Stimulated activated CD4-positive, alpha-beta T cell treated with anti-CD3 and anti-CD28 coated beads, Interleukin-15, amount 100 ng/mL, for 48 hours (primary cell): ENCODE results near the gene ZNF407.
"Not testable (repeated sequence)": the region's sequence is repeated elsewhere in the genome, so short reads cannot be mapped to it uniquely, and the experiment has no call there.

Source experiments
- DNase-seq, 2 donors: peaks; one replicate each; pipeline ENCODE4 v3.0.0-alpha.2; 2020; ENCODE audit warnings: low read depth in 2 of 2

The ZNF407 gene

DNA sequence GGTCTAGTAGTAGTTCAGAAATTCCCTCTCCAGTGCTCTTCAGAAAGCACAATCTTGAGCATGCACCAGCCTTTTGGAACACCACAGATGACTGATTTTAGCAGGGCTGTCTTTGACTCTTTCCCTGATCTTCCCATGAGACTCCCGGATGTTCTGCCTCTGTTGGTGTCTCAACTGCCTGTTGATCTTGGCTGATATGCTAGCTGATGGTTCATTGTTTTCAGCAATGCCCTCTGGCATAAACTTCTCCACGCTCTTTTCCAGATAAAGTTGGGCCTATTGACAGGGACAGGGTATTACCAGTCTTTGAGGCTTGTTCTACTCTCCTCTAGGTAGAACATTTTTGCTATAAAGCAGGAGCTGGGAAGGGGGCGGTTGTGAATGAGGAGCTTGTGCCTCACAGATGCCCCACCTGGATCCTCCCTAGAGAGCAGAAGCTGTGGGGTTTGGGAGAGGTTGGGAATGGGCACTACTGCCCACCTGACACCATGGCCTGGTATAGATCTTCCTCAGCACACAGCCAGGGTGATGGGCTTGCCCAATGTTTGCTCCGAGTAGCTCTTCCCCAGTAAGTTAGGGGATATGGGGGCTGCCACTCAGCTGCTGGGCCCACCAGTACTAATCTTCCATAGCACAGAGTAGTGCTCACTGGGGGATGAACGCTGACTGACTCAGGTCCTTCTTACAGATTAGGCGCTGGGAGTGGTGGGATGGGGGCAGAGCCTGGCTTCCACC lies 500.0 kb downstream of the ZNF407 start:
- no peak for DNase-seq

DNA sequence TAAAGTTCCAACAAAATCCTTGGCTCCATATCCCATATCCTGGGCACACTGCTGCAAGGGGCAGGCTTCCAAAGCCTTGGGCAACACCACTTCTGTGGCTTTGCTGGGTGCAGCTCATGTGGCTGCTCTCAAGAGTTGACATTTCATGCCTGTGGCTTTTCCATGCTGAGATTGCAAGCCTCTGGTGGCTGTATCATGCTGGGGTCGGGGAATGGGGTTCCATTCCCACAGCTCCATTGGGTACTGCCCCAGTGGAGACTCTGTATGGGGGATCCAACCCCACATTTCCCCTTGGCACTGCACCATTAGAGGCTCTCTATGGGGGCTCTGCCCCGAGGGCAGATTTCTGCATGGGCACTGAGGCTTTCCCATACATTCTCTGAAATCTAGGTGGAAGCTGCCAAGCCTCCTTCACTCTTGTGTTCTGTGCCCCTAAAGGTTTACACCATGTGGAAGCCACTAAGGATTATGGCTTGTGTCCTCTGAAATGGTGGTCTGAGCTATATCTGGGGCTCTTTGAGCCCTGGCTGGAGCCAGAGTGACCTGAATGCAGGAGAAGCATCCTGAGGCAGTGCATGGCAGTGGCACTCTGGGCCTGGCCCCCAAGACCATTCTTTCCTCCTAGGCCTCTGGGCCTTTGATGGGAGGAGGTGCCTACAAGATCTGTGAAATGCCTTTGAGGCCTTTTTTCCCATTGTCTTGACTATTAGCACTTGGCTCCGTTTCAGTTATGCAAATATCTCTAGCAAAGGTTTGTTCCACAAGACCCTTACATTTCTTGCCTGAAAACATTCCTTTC lies 503.4 kb downstream of the ZNF407 start:
- DNase-seq = no peak

GRCh38 chr18:75101916-75102315 lies 504.2 kb downstream of the ZNF407 start:
- no peak for DNase-seq

DNA sequence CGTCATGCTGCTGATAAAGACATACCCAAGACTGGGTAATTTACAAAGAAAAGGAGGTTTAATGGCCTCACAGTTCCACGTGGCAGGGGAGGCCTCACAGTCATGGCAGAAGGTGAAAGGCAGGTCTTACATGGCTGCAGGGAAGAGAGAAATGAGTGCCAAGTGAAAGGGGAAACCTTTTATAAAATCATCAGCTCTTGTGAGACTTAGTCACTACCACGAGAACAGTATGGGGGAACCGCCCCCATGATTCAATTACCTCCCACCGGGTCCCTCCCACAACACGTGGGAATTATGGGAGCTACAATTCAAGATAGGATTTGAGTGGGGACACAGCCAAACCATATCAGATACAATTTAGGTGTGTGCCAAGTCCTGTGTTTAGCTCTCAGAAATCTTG lies 506.4 kb downstream of the ZNF407 start:
- not testable (repeated sequence) for DNase-seq

DNA sequence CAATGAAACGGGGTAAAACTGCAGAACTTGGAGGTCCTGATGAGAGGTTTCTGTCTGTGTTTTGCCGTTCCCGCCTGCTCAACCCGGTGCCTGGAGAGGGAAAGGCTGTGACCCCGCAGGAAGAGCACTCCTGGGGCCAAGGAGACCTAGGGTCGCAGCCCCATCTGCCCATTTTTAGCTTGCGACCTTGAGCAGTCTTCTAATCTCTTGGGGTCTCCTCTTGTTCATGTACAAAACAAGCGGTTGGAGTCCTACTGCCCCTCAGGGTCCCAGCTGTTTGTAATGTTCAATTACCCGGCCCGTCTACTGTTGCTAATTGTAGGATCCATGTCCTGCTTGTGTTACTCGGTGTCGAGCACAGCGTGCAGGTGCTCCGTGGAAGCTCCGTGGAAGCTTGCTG lies 506.8 kb downstream of the ZNF407 start:
- no peak for DNase-seq

DNA sequence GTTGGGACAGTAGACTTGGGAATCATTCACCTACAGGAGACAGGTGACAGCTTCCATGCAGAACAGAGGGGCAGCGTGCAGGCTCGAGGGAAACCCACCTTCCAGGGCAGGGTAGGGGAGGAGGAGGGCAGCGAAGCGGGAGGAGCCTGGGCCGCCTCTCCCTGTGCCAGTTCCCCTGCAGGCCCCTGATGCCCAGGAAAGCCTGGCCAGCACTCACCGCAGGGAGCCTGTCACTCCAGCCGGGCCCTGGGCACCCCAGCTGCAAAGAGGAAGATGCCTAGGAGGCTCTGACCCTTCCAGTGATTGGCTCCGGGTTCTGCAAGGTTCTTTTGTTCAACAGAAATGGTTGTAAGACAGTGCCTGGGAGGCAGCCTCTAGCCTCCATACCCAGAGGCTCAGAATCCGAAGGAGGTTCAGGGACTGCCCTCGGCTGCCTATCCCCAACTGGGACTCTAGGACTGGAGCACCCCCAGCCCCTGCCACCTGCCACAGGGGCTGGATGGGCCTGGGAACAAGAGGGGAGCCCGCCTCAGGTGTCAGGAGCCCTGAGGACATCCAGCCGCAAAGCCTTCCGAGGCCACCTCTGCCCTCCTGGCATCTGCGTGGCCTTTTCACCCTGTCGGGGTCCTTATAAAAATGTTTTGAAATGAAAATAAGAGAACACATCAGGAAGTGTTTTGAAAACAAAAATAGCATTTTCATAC lies 508.0 kb downstream of the ZNF407 start:
- DNase-seq = no peak

GRCh38 chr18:75106746-75107145 lies 509.1 kb downstream of the ZNF407 start:
- no peak for DNase-seq

DNA sequence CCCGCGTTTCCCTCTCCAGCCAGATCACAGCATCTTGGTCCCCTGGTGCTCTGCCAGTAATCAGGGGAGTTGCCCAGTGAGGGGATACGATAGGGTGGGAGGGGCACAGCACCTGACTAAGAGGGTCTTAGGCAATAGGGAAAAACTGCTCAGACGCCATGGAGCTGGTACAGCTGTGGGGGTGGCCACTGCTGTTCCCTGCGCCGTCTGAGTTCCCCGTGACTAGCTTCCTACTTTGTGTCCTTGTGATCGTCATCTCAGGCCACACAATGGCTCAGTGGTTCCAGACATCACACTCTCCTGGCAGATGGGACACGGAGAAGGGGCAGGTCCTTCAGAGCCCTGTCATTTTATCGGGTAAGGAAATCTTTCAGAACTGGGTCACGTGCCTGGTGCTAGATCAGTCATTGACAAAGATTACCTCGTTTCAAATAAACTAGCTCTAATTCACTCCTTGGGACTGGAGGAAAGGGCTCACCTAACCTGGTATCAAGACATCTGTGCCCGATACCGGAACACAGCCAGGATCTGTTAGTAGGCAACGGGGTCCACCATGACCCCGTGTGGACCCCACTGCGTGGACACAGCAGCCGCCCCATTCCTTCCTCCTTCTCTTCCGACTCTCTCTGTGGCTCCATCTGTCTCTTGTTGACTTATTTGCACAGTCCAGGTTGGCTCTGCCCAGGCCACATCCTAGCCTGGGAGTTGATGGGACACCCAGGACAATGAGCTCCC lies 509.7 kb downstream of the ZNF407 start:
- DNase-seq = no peak

- DNase-seq = no peak
These were observed 510.2 kb downstream of the ZNF407 start for GRCh38 chr18:75107931-75108276.

- DNase-seq = no peak
These were observed 511.1 kb downstream of the ZNF407 start for GRCh38 chr18:75108579-75109318.

GRCh38 chr18:75109319-75109691 lies 511.6 kb downstream of the ZNF407 start:
- DNase-seq = no peak

DNA sequence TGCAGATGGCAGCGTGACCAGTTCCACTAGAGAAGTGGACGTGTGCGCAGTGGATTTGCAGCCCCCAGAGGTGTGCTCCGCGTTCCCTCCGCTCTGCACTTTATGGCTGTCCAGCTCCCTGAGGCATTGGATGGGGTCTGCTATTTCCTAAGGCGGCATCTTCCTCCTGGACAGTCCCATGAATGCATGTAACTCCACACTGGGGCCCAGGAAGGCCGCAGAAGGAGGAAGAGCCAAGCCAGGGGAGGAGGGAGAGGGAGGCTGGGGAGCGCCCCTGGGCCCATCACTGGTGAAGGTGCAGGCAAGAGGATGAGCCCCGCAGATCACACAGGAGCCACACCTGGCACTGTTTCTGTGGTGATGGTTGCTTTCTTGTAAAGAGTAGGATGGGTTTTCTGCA lies 512.1 kb downstream of the ZNF407 start:
- DNase-seq = no peak

- no peak for DNase-seq
These were observed 512.6 kb downstream of the ZNF407 start for GRCh38 chr18:75110311-75110710.

- DNase-seq = no peak
These were observed 513.3 kb downstream of the ZNF407 start for GRCh38 chr18:75110846-75111415.

DNA sequence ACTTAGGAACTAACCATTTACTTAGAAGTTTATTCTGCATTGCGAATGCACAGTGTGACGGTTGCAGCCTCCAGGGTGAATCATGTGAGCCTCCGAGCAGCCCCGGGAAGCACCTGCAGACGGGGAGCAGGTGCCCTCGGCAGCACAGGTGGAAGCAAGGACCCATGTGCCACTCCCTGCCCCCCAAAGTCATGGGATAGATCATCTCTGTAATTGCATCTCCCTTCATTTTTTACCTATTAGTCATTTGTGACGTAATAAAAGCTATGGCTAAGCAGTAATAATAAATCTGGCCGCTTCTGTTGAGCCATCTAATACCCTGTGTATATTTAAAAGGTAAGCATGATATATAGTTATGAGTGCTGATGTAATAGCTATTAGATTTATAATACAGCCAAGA lies 514.1 kb downstream of the ZNF407 start:
- DNase-seq = no peak

DNA sequence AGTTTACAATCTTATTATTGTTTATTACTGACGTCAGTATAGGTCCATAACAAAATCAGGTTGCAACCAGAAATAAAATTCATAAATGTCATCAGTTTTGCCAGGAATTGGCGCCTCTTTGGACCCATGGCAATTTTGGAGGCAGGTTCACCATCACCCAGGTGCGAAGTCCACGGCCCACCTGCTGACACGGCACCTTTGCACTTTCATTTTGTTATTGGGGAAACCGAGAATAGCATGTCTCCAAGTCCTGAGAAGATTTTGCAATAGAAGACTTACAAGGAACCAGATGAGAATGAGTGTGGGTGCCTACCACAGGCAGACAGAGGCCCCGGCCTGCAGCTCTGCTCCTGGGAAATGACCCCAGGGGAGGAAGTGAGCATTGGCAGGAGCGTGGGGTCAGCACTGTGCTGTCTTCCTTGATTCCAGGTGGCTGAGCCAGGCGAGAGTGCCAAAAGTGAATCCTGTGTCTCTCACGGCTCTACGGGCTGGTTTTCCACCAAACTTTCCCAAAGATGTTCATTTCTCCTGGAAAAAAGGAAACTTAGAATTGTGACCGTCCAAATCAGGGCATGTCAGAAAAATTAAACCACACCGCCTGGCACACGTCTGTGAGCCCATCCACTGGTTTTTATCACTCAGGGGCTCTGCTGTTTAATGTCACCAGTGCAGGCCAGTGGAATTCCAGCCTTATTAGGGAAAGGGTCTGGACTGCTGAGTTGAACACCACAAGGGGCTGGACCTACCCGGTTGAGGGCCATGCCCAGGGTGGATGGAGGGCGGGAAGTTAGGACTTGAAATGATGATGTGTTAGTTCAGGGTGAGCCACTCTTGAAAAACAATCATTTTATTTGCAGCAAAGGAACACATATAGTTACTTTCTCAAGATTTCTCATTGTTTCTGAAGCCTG lies 514.8 kb downstream of the ZNF407 start:
- DNase-seq = no peak

DNA sequence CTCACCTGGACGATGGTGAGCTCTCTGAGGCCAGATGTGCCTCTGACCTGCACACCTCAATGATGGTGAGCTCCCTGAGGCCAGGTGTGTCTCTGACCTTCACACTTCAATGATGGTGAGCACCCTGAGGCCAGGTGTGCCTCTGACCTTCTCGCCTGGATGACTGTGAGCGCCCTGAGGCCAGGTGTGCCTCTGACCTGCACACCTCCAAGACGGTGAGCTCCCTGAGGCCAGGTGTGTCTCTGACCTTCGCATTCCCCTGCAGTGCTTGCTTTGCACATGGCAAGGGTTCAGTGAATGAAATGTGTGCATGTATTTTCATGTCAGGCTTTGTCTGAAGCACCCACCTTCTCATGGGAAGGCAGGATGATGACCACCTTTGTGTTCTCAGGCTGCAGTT lies 515.8 kb downstream of the ZNF407 start:
- DNase-seq = no peak

GRCh38 chr18:75114231-75114764 lies 516.6 kb downstream of the ZNF407 start:
- DNase-seq = no peak
